ENCODE measurements around the gene USP32. TPM values are rescaled to one million over a fixed set of nuclear protein-coding genes. Genes with fewer than 3 reads are reported as not detected.

Gene USP32
- total RNA-seq, 1 donor from 2014 or later: 59.6 TPM

- H3K4me3 Mint-ChIP-seq (ENCODE audit: unreplicated experiment): no peak overlapping the region
- H3K27me3 Mint-ChIP-seq (ENCODE audit: unreplicated experiment): no peaks in the 10 kb centered on the region
- no peaks in the 10 kb centered on the region for H3K9me3 Mint-ChIP-seq (ENCODE audit: unreplicated experiment)
- peaks cover 4% of the 10 kb centered on the region for H3K36me3 Mint-ChIP-seq (ENCODE audit: unreplicated experiment)
- DNase-seq: no peak
- no peak overlapping the region for H3K27ac Mint-ChIP-seq (ENCODE audit: unreplicated experiment)
- TF ChIP-seq CTCF (IDR thresholded peaks at IDR 0.05; ENCODE audit: partially characterized antibody, unreplicated experiment): no peak
- peaks cover 7% of the 10 kb centered on the region for H3K4me1 Mint-ChIP-seq (ENCODE audit: low read depth, unreplicated experiment)
Measured at GRCh38 chr17:60300949-60301348, 91.0 kb downstream of the USP32 start.

- no peak for DNase-seq
- TF ChIP-seq CTCF (IDR thresholded peaks at IDR 0.05; ENCODE audit: partially characterized antibody, unreplicated experiment): no peak
- H3K4me1 Mint-ChIP-seq (ENCODE audit: low read depth, unreplicated experiment): peaks cover 4% of the 10 kb centered on the region
- H3K36me3 Mint-ChIP-seq (ENCODE audit: unreplicated experiment): peaks cover 2% of the 10 kb centered on the region
- H3K4me3 Mint-ChIP-seq (ENCODE audit: unreplicated experiment): no peak overlapping the region
- H3K27ac Mint-ChIP-seq (ENCODE audit: unreplicated experiment): no peak overlapping the region
- H3K9me3 Mint-ChIP-seq (ENCODE audit: unreplicated experiment): no peaks in the 10 kb centered on the region
- no peaks in the 10 kb centered on the region for H3K27me3 Mint-ChIP-seq (ENCODE audit: unreplicated experiment)
Measured at GRCh38 chr17:60300011-60300410, 91.9 kb downstream of the USP32 start.

- H3K4me1 Mint-ChIP-seq (ENCODE audit: low read depth, unreplicated experiment): peaks cover 1% of the 10 kb centered on the region
- no peak for TF ChIP-seq CTCF (IDR thresholded peaks at IDR 0.05; ENCODE audit: partially characterized antibody, unreplicated experiment)
- no peaks in the 10 kb centered on the region for H3K36me3 Mint-ChIP-seq (ENCODE audit: unreplicated experiment)
- no peak overlapping the region for H3K4me3 Mint-ChIP-seq (ENCODE audit: unreplicated experiment)
- DNase-seq: no peak
- H3K27ac Mint-ChIP-seq (ENCODE audit: unreplicated experiment): no peak overlapping the region
- H3K9me3 Mint-ChIP-seq (ENCODE audit: unreplicated experiment): no peaks in the 10 kb centered on the region
- no peaks in the 10 kb centered on the region for H3K27me3 Mint-ChIP-seq (ENCODE audit: unreplicated experiment)
Measured at GRCh38 chr17:60297760-60298401, 94.1 kb downstream of the USP32 start.

GRCh38 chr17:60296177-60296576, 95.8 kb downstream of the USP32 start:
- H3K27ac Mint-ChIP-seq (ENCODE audit: unreplicated experiment): no peak overlapping the region
- DNase-seq: no peak
- H3K9me3 Mint-ChIP-seq (ENCODE audit: unreplicated experiment): no peaks in the 10 kb centered on the region
- H3K4me3 Mint-ChIP-seq (ENCODE audit: unreplicated experiment): no peak overlapping the region
- H3K27me3 Mint-ChIP-seq (ENCODE audit: unreplicated experiment): no peaks in the 10 kb centered on the region
- peaks cover 1% of the 10 kb centered on the region for H3K4me1 Mint-ChIP-seq (ENCODE audit: low read depth, unreplicated experiment)
- no peaks in the 10 kb centered on the region for H3K36me3 Mint-ChIP-seq (ENCODE audit: unreplicated experiment)
- TF ChIP-seq CTCF (IDR thresholded peaks at IDR 0.05; ENCODE audit: partially characterized antibody, unreplicated experiment): no peak

GRCh38 chr17:60293580-60294335, 98.2 kb downstream of the USP32 start:
- DNase-seq: no peak
- Mint-ChIP-seq H3K4me3 (ENCODE audit: unreplicated experiment) (no peak overlapping the region), H3K27ac (ENCODE audit: unreplicated experiment) (no peak overlapping the region), H3K9me3 (ENCODE audit: unreplicated experiment) (no peaks in the 10 kb centered on the region), H3K27me3 (ENCODE audit: unreplicated experiment) (no peaks in the 10 kb centered on the region), H3K4me1 (ENCODE audit: low read depth, unreplicated experiment) (no peaks in the 10 kb centered on the region), H3K36me3 (ENCODE audit: unreplicated experiment) (no peaks in the 10 kb centered on the region)
- no peak for TF ChIP-seq CTCF (IDR thresholded peaks at IDR 0.05; ENCODE audit: partially characterized antibody, unreplicated experiment)
